BLaER1 (cell line): ENCODE measurements around the gene PEPD.

Experiments used
- H3K27ac ChIP-seq: shearing (Covaris generic); formaldehyde crosslinking; 2 replicates; pipeline ENCODE4 v1.8.1; 2022
- H3K27me3 ChIP-seq: shearing (Covaris generic); formaldehyde crosslinking; 2 replicates; pipeline ENCODE4 v1.8.1; 2022
- H3K36me3 ChIP-seq: shearing (Covaris generic); formaldehyde crosslinking; 2 replicates; pipeline ENCODE4 v1.8.1; 2022
- H3K4me1 ChIP-seq: shearing (Covaris generic); formaldehyde crosslinking; 2 replicates; pipeline ENCODE4 v1.8.1; 2022
- H3K4me2 ChIP-seq: shearing (Covaris generic); formaldehyde crosslinking; 2 replicates; pipeline ENCODE4 v1.8.1; 2022
- H3K4me3 ChIP-seq: shearing (Covaris generic); formaldehyde crosslinking; 2 replicates; pipeline ENCODE4 v1.8.1; 2022
- H3K9ac ChIP-seq: shearing (Covaris generic); formaldehyde crosslinking; 2 replicates; pipeline ENCODE4 v1.8.1; 2022
- H3K9me3 ChIP-seq: shearing (Covaris generic); formaldehyde crosslinking; 2 replicates; pipeline ENCODE4 v1.8.1; 2022
- H4K20me1 ChIP-seq: shearing (Covaris generic); formaldehyde crosslinking; 2 replicates; pipeline ENCODE4 v1.8.1; 2022
- Cebpa-rat ChIP-seq: shearing (Covaris generic); IDR thresholded peaks from 2 replicates; pipeline ENCODE4 v1.8.1; 2022

The PEPD gene

DNA sequence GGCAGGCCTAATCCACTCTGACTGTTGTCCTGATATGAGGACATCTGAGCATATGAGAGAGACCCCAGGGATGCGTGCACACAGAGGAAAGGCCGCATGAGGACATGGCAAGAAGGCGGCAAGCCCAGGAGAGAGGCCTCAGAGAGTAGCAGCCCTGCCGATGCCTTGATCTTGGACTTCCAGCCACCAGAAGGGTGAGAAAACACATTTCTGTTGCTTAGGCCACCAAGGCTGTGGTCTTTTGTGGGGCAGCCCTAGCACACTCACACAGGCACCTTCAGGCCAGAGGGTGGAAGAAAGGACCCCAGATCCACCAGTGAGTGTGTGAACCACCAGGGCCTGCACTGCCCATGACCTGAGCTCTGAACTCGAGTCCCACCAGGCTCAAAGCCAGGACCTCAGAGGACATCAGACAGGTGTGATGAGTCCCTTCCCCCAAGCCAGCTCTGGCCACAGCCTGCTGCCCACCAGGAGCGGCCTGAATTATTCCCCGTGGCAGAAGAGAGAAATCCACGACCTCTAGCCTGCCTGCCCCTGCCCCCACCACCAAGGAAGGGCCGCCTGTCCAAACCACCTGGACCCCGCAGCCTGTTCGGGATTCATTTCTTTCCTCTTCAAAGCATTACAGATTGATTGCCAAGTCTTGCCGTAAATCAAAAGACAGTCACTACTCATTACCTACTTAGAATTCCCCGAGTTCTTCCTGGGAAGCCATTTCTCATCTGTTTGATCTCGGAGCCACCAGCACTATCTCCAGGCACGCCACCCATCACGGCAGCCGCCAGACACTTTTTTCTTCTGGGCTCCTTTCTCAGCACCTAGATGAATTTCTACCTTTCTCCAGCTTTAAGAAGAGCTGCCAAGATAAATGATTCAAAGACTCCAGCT, 75.9 kb downstream of the PEPD start:
- Histone ChIP-seq H4K20me1 (no peaks in the 10 kb centered on the region), H3K36me3 (no peaks in the 10 kb centered on the region), H3K9ac (no peak overlapping the region), H3K9me3 (no peaks in the 10 kb centered on the region), H3K4me1 (peaks cover 15% of the 10 kb centered on the region), H3K4me3 (no peak overlapping the region), H3K4me2 (no peak overlapping the region), H3K27me3 (no peaks in the 10 kb centered on the region), H3K27ac (no peak overlapping the region)
- TF ChIP-seq Cebpa-rat: no peak

DNA sequence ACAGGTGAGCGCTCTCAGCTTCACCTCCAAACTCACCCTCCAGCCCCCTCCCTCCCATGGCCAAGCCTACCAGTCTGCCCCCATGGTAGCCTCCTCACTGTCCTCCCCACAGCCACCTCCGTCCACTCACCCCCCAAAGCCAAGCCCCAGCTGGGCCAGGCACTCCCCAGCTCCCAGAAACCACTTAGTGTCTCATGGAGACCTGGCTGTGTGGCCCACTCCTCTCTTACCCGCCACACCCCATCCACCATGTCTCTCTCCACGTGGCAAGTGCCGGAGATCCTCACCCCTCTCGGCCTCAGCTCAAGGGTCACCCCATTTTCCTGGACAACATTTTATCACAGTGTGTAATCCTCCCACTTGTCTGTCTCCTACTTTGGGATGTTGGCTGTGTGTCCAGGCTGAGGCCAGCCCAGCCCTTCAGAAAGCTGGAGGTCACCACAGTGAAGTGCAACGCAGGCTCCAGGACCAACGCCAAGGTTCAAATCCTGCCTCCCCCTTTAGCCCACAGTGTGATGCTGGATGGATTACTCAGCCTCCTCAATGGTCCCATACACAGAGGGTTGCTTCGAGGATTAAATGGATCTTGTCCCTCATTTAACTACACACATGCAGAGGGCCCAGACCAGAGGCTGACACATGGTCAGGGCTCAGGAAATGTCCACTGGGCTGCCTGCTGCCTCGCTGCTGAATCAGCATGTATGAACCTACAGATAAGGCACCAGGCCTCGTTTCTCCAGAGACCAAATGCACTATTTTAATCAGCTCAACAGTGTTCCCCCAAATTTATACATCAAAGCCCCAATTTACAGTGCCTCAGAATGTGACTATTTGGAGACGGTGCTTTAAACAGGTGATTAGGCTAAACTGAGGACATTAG, 76.8 kb downstream of the PEPD start:
- no peak overlapping the region for H3K4me2 ChIP-seq
- H4K20me1 ChIP-seq: no peaks in the 10 kb centered on the region
- H3K4me1 ChIP-seq: peaks cover 15% of the 10 kb centered on the region
- no peak for TF ChIP-seq Cebpa-rat
- H3K9ac ChIP-seq: no peak overlapping the region
- no peak overlapping the region for H3K4me3 ChIP-seq
- no peak overlapping the region for H3K27ac ChIP-seq
- H3K27me3 ChIP-seq: no peaks in the 10 kb centered on the region
- no peaks in the 10 kb centered on the region for H3K9me3 ChIP-seq
- no peaks in the 10 kb centered on the region for H3K36me3 ChIP-seq

DNA sequence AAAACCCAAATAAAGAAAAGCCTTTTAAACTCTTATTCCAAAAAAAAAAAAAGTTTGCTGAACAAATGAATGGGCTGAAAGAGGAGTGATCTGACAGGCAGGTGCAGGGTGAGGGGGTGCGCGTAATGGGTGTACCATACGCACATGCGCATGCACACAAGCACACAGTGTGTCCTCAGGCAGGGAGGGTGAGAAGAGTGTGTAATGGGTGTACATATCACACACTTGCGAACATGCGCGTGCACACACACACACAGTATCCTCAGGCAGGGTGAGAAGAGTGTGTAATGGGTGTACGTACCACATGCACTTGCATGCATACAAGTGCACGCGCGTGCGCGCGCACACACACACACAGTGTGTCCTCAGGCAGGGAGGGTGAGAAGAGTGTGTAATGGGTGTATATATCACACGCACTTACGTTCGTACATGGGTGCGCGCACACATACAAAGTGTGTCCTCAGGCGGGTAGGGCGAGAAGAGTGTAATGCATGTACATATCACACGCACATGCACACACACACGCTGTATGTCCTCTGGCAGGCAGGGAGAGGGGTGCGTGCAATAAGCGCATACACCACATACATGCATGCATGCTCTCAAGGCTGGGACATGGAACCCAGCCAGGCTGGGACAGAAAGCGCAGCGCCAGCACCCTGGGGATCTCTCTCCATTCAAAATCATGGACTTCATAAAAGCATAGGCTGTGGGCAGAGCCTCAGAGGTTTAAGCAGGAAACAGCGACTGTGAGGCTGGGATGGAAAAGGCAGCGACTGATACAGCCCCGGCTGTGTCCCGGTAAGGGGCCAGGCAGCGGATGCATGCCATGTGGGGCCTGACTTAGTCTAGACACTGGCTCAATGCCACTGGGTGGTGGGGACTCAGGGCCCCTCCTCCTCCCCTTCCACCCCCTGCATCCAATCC, 77.7 kb downstream of the PEPD start:
- H3K9me3 ChIP-seq: no peaks in the 10 kb centered on the region
- no peak overlapping the region for H3K27ac ChIP-seq
- H3K4me1 ChIP-seq: peaks cover 15% of the 10 kb centered on the region
- H3K27me3 ChIP-seq: no peaks in the 10 kb centered on the region
- no peak overlapping the region for H3K4me3 ChIP-seq
- no peak overlapping the region for H3K4me2 ChIP-seq
- no peak for TF ChIP-seq Cebpa-rat
- H3K9ac ChIP-seq: no peak overlapping the region
- H4K20me1 ChIP-seq: no peaks in the 10 kb centered on the region
- H3K36me3 ChIP-seq: no peaks in the 10 kb centered on the region

DNA sequence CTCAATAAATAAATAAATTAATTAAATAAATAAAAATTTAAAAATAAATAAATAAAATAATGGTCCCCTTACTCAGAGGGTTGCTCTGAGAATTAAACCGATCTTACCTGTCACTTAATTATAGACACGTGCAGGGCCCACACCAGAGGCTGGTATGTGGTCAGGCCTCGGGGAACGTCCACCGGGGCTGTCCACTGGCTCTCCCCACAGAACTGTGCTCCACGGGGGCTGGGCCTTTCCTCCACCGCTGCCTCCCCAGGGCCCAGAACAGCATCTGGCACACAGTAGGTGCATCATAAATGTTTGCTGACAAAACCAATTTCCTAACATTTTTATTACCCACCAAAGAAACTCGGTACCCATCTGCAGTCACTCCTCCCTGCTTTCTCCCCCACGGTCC, 78.9 kb downstream of the PEPD start:
- no peak for TF ChIP-seq Cebpa-rat
- Histone ChIP-seq H3K4me2 (no peak overlapping the region), H4K20me1 (no peaks in the 10 kb centered on the region), H3K27ac (no peak overlapping the region), H3K36me3 (no peaks in the 10 kb centered on the region), H3K9me3 (no peaks in the 10 kb centered on the region), H3K9ac (no peak overlapping the region), H3K4me3 (no peak overlapping the region), H3K27me3 (no peaks in the 10 kb centered on the region), H3K4me1 (peaks cover 11% of the 10 kb centered on the region)

DNA sequence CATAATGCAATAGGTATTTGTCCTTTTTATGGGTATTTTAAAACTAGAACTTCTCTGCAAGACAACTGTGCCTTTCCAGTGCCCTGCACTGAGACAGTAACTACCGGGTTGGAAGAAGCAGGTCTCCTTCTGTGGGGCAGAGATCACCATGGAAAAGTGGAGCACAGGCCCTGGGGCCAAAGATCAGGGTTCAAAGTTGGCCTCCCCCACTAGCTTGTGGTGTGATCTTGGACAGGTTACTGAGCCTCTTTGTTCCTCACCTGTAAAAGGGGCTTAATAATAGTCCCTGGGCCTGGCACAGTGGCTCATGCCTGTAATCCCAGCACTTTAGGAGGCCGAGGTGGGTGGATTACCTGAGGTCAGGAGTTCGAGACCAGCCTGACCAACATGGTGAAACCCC, 79.8 kb downstream of the PEPD start:
- H3K4me2 ChIP-seq: no peak overlapping the region
- no peaks in the 10 kb centered on the region for H4K20me1 ChIP-seq
- H3K27ac ChIP-seq: no peak overlapping the region
- no peak overlapping the region for H3K9ac ChIP-seq
- H3K4me1 ChIP-seq: peaks cover 2% of the 10 kb centered on the region
- H3K9me3 ChIP-seq: no peaks in the 10 kb centered on the region
- no peaks in the 10 kb centered on the region for H3K36me3 ChIP-seq
- TF ChIP-seq Cebpa-rat: no peak
- H3K27me3 ChIP-seq: no peaks in the 10 kb centered on the region
- H3K4me3 ChIP-seq: no peak overlapping the region

DNA sequence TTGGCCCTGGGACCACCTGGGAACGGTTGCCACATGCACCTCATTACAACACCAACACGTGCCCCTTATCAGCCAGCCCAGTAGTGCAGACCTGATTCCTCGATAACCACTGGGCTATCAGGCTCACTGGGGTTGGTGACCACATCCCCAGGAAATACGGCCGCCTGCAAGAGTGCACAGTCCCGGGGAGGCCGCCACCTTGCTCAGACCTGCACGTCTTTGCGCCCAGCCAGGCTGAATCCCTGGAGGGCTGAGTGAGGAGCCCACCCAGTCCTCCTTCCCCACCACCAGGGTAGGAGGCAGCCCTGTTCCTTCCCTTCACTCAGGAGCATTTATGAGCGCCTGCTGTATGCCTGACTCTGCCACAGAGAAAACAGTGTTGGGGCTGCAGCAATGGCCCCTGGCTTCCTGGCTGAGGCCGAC, 80.3 kb downstream of the PEPD start:
- no peak for TF ChIP-seq Cebpa-rat
- Histone ChIP-seq H3K9me3 (no peaks in the 10 kb centered on the region), H4K20me1 (no peaks in the 10 kb centered on the region)

DNA sequence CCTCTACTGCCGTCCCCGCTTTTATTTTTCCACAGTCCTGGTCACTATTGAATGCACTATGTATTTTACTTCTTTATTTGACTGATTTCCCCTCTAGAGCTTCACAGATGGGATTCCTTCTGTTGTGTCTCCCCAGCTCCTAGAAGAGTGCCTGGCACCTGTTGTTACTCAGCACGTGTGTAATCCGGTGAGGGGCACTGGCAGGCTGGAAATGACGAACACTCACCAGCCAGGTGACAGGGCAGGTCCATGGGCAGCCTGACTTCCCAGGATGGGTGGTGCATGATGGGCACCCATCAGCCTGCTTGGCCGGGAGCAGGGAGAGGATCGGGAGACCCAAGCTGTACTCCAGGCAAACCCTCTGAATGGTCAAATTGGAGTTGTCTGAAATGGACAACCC, 80.9 kb downstream of the PEPD start:
- TF ChIP-seq Cebpa-rat: no peak
- H3K4me2 ChIP-seq: no peak overlapping the region
- no peaks in the 10 kb centered on the region for H3K4me1 ChIP-seq
- no peak overlapping the region for H3K4me3 ChIP-seq
- H3K9me3 ChIP-seq: no peaks in the 10 kb centered on the region
- H3K27ac ChIP-seq: no peak overlapping the region
- no peaks in the 10 kb centered on the region for H3K36me3 ChIP-seq
- H3K27me3 ChIP-seq: no peaks in the 10 kb centered on the region
- H3K9ac ChIP-seq: no peak overlapping the region
- H4K20me1 ChIP-seq: no peaks in the 10 kb centered on the region

More for the DNA sequence above, 80.3 kb downstream of the PEPD start:
- Histone ChIP-seq H3K27me3 (no peaks in the 10 kb centered on the region), H3K27ac (no peak overlapping the region), H3K9ac (no peak overlapping the region), H3K36me3 (no peaks in the 10 kb centered on the region), H3K4me1 (no peaks in the 10 kb centered on the region), H3K4me2 (no peak overlapping the region), H3K4me3 (no peak overlapping the region)

DNA sequence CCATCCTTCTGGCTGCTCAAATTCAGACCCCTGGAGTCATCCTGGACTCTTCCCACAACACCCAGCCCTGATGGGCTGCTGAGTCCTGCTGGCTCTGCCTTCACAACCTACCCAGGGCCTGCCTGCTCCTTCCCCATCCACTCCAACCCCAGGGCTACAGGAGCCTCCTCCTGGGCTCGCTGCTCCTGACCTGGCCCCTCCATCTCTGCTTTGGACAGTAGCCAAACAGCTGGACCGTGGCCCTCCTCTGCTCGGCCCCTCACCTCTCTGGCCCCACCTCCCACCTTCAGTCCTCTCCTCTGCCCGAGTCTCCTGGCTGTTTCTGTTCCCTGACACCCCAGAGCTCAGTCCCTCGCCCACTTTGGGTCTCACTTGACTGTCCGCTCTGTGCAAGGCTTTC, 81.3 kb downstream of the PEPD start:
- Histone ChIP-seq H3K27ac (no peak overlapping the region), H3K27me3 (no peaks in the 10 kb centered on the region), H3K4me3 (no peak overlapping the region), H3K36me3 (no peaks in the 10 kb centered on the region), H3K9me3 (no peaks in the 10 kb centered on the region), H3K9ac (no peak overlapping the region), H3K4me2 (no peak overlapping the region), H4K20me1 (no peaks in the 10 kb centered on the region), H3K4me1 (no peaks in the 10 kb centered on the region)
- no peak for TF ChIP-seq Cebpa-rat

DNA sequence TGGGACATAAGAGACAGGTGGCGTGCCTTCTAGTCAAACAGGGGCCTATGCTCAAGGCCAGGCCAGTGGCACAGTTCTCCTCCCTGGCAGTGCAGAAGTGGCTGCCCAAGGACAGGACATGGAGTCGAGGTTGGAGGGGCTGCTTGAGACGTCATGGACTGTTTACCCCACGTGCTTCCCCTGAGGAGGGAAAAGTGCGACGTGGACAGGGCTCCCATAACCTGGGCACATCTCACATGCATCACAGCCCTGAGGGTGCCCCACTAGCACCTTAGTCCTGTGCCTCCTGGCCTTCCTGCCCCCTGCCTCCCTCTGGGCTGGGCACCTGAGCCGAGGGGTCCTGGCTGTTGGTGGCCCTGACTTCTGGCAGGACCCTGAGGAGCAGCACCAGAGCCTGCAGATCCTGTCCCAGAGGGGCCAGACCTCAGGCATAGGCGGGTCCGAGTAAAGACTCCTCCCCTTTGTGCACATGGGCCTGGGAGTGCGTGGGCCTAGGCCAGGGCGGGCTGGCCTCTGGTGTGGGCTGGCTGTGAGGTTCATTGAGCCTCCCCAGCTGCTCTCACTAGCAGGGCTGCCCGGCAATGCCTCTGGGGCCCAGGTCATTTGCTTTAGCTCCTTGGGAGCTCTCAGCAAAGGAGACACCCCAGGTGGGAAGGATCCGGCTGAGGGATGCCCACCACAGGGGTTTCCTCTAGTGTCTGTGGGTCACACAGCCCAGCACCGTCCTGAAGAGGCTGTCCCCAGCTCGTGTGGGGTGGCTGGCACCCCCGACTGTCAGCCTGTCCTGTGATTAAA, 82.4 kb downstream of the PEPD start:
- Histone ChIP-seq H3K36me3 (no peaks in the 10 kb centered on the region), H3K9me3 (no peaks in the 10 kb centered on the region), H3K4me3 (no peak overlapping the region), H3K27me3 (no peaks in the 10 kb centered on the region), H4K20me1 (no peaks in the 10 kb centered on the region), H3K4me2 (no peak overlapping the region), H3K4me1 (no peaks in the 10 kb centered on the region), H3K9ac (no peak overlapping the region), H3K27ac (no peak overlapping the region)
- TF ChIP-seq Cebpa-rat: no peak
